Nephron progenitor cell (in vitro differentiated cells): ENCODE data around the gene CSRP1.
A peak's percentile ranks its signal among the peaks of the same experiment; 100 is the strongest.
"Not testable (repeated sequence)": the region's sequence is repeated elsewhere in the genome, so short reads cannot be mapped to it uniquely, and the experiment has no call there.

Experiments used
- DNase-seq: peaks from one replicate; pipeline ENCODE4 v3.0.0; 2021
- H3K27ac Mint-ChIP-seq: 2 replicates; pipeline ENCODE4 v1.8.0; 2021; ENCODE audit warnings: mild to moderate bottlenecking, moderate library complexity, mixed read lengths
- H3K27me3 Mint-ChIP-seq: 2 replicates; pipeline ENCODE4 v1.8.0; 2021; ENCODE audit warnings: mild to moderate bottlenecking, low read depth, mixed read lengths; ENCODE audit not compliant: poor library complexity
- H3K36me3 Mint-ChIP-seq: 2 replicates; pipeline ENCODE4 v1.8.0; 2021; ENCODE audit warnings: low read depth, mixed read lengths
- H3K4me1 Mint-ChIP-seq: 2 replicates; pipeline ENCODE4 v1.8.0; 2021; ENCODE audit warnings: mixed read lengths
- H3K4me3 Mint-ChIP-seq: 2 replicates; pipeline ENCODE4 v1.8.0; 2021; ENCODE audit warnings: mild to moderate bottlenecking, moderate library complexity, mixed read lengths
- H3K9me3 Mint-ChIP-seq: 2 replicates; pipeline ENCODE4 v1.8.0; 2021; ENCODE audit warnings: mild to moderate bottlenecking, moderate library complexity, mixed read lengths
- TF ChIP-seq, protein P1 (sequence below): fragments of 200-600 bp; sonication (generic); IDR thresholded peaks from 2 replicates; pipeline ENCODE4 v1.5.0; 2021; ENCODE audit warnings: antibody characterized with exemption

The CSRP1 gene

DNA sequence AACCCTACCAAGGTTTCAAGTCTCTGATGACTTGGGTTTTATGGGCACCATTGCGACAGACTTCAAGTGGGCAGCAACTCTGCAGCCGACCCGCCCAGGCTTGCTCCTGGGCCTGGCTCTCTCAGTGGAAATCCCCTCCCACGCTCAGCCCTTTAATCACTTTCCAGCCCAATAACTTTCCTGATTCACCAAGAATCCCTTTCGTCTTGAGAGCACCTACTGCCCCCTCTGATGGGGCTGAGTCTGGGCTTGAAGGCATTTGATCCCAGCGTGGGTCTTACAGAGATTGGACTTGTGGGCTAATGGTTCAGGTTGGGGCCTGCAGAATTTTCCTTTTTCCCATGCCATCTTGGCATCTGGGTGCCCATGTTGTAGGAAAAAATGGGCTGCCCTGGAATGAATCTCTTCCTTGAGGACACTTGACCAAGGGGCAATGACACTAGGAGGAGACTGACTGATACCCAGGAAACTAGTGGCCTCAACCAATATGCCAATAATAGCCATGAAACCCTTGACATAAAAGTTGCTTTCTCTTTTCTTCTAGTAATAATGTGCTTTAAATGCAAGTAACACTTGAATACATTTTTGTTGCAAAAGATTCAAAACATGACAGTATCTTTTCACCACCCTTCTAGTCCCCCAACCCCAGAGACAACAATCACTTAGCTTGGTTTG is 30.1 kb downstream of the CSRP1 start:
- Mint-ChIP-seq H3K9me3 (no peaks in the 10 kb centered on the region), H3K27me3 (peaks cover 95% of the 10 kb centered on the region), H3K27ac (no peak overlapping the region), H3K4me1 (peaks cover 30% of the 10 kb centered on the region), H3K4me3 (peak overlapping the region; percentile 15), H3K36me3 (no peaks in the 10 kb centered on the region)
- DNase-seq = no peak
- TF ChIP-seq, protein P1, sequence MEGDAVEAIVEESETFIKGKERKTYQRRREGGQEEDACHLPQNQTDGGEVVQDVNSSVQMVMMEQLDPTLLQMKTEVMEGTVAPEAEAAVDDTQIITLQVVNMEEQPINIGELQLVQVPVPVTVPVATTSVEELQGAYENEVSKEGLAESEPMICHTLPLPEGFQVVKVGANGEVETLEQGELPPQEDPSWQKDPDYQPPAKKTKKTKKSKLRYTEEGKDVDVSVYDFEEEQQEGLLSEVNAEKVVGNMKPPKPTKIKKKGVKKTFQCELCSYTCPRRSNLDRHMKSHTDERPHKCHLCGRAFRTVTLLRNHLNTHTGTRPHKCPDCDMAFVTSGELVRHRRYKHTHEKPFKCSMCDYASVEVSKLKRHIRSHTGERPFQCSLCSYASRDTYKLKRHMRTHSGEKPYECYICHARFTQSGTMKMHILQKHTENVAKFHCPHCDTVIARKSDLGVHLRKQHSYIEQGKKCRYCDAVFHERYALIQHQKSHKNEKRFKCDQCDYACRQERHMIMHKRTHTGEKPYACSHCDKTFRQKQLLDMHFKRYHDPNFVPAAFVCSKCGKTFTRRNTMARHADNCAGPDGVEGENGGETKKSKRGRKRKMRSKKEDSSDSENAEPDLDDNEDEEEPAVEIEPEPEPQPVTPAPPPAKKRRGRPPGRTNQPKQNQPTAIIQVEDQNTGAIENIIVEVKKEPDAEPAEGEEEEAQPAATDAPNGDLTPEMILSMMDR = no peak

DNA sequence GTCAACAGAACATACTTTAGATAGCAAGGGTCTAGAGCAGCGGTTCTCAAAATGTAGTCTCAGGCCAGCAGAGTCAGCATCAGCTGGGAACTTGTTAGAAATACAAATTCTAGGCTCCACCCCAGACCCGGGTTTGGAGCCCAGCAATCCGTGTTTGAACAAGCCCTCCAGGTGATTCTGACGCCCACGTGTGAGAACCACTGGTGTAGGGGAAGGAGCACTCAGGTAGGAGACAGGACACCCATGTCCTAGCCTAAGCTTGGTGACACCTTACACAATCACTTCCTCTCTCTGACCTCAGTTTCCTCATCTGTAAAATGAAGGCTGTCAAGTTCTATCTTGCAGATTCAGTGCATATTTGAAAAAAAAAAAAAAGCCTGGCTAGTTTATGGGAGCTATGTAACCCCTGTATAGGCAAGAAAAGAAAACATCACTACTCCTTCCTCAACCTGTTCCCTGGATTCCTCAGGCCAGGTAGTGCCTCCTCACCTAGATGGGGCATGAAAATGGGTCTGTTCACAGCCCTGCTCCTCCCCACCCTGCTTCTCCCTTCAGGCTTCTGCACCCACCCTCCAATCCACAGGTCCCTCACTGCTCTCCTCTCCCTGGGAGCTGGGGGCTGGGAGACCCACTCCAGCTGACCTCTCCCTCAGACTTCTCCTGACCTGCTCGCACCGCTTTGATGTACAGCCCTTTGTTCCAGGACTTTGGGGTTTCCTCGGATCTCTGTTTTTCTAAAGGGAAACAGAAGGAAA is 30.8 kb downstream of the CSRP1 start:
- Mint-ChIP-seq H3K27ac (no peak overlapping the region), H3K36me3 (no peaks in the 10 kb centered on the region), H3K27me3 (peaks cover 95% of the 10 kb centered on the region), H3K4me3 (peak overlapping the region; percentile 15), H3K4me1 (peaks cover 27% of the 10 kb centered on the region), H3K9me3 (no peaks in the 10 kb centered on the region)
- TF ChIP-seq, protein P1 = no peak
- DNase-seq = no peak

DNA sequence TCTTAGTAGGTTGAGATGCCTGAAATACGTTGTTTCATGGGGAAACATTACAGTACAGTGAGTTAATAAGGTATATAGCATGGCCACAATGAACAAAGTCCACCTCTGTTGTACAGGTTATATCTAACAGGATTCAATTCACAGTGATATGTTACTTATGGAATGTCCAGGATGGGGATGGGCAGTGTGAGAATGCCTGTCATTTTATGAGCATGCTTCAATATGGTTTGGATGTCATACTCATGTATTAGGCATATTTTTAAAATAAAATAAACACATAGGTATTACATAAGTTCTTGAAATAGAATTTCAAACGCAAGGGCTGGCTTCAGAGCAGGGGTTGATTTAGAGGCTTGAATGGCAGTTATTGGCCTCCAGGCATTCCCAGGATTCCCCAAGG is 31.8 kb downstream of the CSRP1 start:
- peaks cover 23% of the 10 kb centered on the region for H3K4me1 Mint-ChIP-seq
- TF ChIP-seq, protein P1 = no peak
- H3K9me3 Mint-ChIP-seq = no peaks in the 10 kb centered on the region
- DNase-seq = no peak
- H3K36me3 Mint-ChIP-seq = no peaks in the 10 kb centered on the region
- H3K27ac Mint-ChIP-seq = no peak overlapping the region
- no peak overlapping the region for H3K4me3 Mint-ChIP-seq
- peaks cover 95% of the 10 kb centered on the region for H3K27me3 Mint-ChIP-seq

DNA sequence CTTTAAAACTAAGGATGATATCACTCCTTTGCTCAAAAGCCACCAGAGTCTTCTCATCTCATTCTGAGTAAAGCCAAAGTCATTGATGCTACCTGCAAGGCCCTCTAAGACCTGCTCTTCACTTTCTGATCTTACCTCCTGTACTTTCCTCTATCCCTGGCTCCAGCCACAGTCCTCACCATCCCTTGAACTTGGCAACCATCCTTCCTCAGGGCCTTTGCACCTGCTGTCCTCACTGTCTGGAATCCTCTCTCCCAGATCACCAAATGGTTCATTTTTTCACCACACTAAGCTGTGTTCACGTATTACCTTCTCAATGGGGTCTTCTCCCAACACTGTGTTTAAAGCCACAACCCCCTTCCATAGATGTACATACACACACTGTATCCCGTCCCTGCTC is 33.6 kb downstream of the CSRP1 start:
- Mint-ChIP-seq H3K9me3 (no peaks in the 10 kb centered on the region), H3K4me3 (no peak overlapping the region), H3K4me1 (peaks cover 29% of the 10 kb centered on the region), H3K27ac (no peak overlapping the region), H3K27me3 (peaks cover 90% of the 10 kb centered on the region), H3K36me3 (no peaks in the 10 kb centered on the region)
- TF ChIP-seq, protein P1 = no peak
- no peak for DNase-seq

DNA sequence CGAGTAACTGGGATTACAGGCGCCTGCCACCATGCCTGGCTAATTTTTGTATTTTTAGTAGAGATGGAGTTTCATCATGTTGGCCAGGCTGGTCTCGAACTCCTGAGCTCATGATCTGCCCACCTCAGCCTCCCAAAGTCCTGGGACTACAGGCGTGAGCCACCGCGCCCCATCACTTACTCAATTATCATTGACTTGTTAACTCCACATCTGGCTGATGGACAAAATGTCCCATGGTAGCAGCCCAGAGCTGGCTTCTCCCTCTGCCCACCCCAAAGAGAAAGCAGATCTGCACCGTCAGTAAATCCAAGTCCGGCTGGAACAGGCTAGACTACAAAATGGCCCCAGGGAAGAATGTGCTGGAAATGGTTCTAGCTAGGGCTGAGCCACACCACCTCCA is 34.6 kb downstream of the CSRP1 start:
- Mint-ChIP-seq H3K27me3 (peaks cover 90% of the 10 kb centered on the region), H3K4me1 (peaks cover 36% of the 10 kb centered on the region)
- H3K4me3 Mint-ChIP-seq, H3K36me3 Mint-ChIP-seq, H3K9me3 Mint-ChIP-seq, DNase-seq, H3K27ac Mint-ChIP-seq: not testable (repeated sequence)

DNA sequence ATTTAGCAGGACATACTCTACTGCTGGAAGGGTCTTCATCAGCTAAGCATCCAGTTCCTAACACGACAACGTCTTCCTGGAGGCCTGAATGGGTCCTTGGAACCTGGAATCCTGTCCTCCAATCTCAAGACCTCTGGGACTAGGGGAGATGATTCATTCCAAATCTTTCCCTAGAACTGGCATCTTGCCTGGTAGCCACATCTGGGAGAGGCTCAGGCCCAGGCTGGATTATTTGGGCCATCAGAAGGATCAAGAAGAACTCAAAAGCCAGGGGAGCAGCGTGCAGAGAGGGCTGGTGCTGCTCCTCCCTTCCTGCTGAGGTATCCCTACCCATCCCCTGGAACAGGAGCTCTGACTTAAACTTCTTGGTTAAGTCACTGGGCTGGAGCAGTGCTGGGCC is 35.2 kb downstream of the CSRP1 start:
- Mint-ChIP-seq H3K4me3 (no peak overlapping the region), H3K27me3 (peaks cover 88% of the 10 kb centered on the region), H3K4me1 (peaks cover 30% of the 10 kb centered on the region), H3K9me3 (no peaks in the 10 kb centered on the region), H3K36me3 (peaks cover 5% of the 10 kb centered on the region), H3K27ac (no peak overlapping the region)
- DNase-seq = no peak
- TF ChIP-seq, protein P1 = no peak
